HG03469 (cell line): ENCODE data around the gene TBCC.

Source experiments
- ATAC-seq: cut with Tn5 transposase; IDR thresholded peaks from one replicate; pipeline ENCODE4 v1.9.1; 2021; ENCODE audit warnings: mild to moderate bottlenecking, moderate library complexity, moderate number of reproducible peaks; ENCODE audit not compliant: unreplicated experiment

Gene TBCC

GRCh38 chr6:42771741-42772100 lies 25.8 kb upstream of the TBCC start:
- ATAC-seq: no peak

- no peak for ATAC-seq
These were observed 23.9 kb upstream of the TBCC start for GRCh38 chr6:42769836-42770235.

- ATAC-seq: no peak
These were observed 23.1 kb upstream of the TBCC start for GRCh38 chr6:42769051-42769450.

GRCh38 chr6:42766163-42766670 lies 20.3 kb upstream of the TBCC start:
- no peak for ATAC-seq

- no peak for ATAC-seq
These were observed 19.2 kb upstream of the TBCC start for GRCh38 chr6:42764911-42765648.

- ATAC-seq: no peak
These were observed 17.0 kb upstream of the TBCC start for GRCh38 chr6:42762950-42763349.

GRCh38 chr6:42762426-42762859 lies 16.5 kb upstream of the TBCC start:
- ATAC-seq: no peak

- ATAC-seq: no peak
These were observed 15.6 kb upstream of the TBCC start for GRCh38 chr6:42761287-42762067.

GRCh38 chr6:42758756-42759430 lies 13.0 kb upstream of the TBCC start:
- ATAC-seq: no peak

GRCh38 chr6:42756722-42757121 lies 10.8 kb upstream of the TBCC start:
- no peak for ATAC-seq

- no peak for ATAC-seq
These were observed 8.9 kb upstream of the TBCC start for GRCh38 chr6:42754759-42755158.

GRCh38 chr6:42751055-42751454 lies 5.2 kb upstream of the TBCC start:
- no peak for ATAC-seq

GRCh38 chr6:42748203-42748898 lies 2.4 kb upstream of the TBCC start:
- ATAC-seq: no peak

- ATAC-seq: peak; percentile 28
These were observed 824 bp upstream of the TBCC start for GRCh38 chr6:42746463-42747391.

- no peak for ATAC-seq
These were observed 742 bp downstream of the TBCC start for GRCh38 chr6:42745083-42745639.

GRCh38 chr6:42744351-42744893 lies 1.5 kb downstream of the TBCC start:
- ATAC-seq: no peak

- no peak for ATAC-seq
These were observed 3.6 kb downstream of the TBCC start for GRCh38 chr6:42742116-42742894.

- no peak for ATAC-seq
These were observed 5.2 kb downstream of the TBCC start for GRCh38 chr6:42740725-42741124.

- no peak for ATAC-seq
These were observed 9.9 kb downstream of the TBCC start for GRCh38 chr6:42735976-42736375.
